Stimulated activated naive B cell treated with anti-CD40 and anti-IgM and Interleukin-4, amounts not matched to agents 10 μg/mL and 1 μg/mL and 100 μg/mL, for 72 hours (primary cell): ENCODE measurements around the gene TNRC6C.

Experiments used
- ATAC-seq, 2 donors: fragments of 150-1000 bp; cut with Tn5 transposase; replicated peaks; 2 replicates each; pipeline ENCODE4 v1.10.0; 2021; ENCODE audit warnings: moderate library complexity in 1 of 2
- DNase-seq: peaks from one replicate; pipeline ENCODE4 v3.0.0; 2021
- H3K27ac Mint-ChIP-seq: one replicate; pipeline ENCODE4 v1.8.0; 2022; ENCODE audit warnings: mild to moderate bottlenecking, mixed read lengths
- H3K27me3 Mint-ChIP-seq, 2 donors: one replicate each; pipeline ENCODE4 v1.8.0; 2022; ENCODE audit warnings: mixed read lengths in 2 of 2
- H3K36me3 Mint-ChIP-seq, 2 donors: one replicate each; pipeline ENCODE4 v1.8.0; 2022; ENCODE audit warnings: mixed read lengths in 2 of 2, mild to moderate bottlenecking in 1 of 2
- H3K4me1 Mint-ChIP-seq, 2 donors: one replicate each; pipeline ENCODE4 v1.8.0; 2022; ENCODE audit warnings: mixed read lengths in 2 of 2, mild to moderate bottlenecking in 1 of 2
- H3K4me3 Mint-ChIP-seq, 2 donors: one replicate each; pipeline ENCODE4 v1.8.0; 2022; ENCODE audit warnings: mild to moderate bottlenecking in 2 of 2, mixed read lengths in 2 of 2, moderate library complexity in 1 of 2
- H3K9me3 Mint-ChIP-seq, 2 donors: one replicate each; pipeline ENCODE4 v1.8.0; 2022; ENCODE audit warnings: mixed read lengths in 2 of 2, mild to moderate bottlenecking in 1 of 2

The TNRC6C gene

GRCh38 chr17:78022425-78022824, 63.9 kb downstream of the TNRC6C start:
- Mint-ChIP-seq H3K9me3 (no peaks in the 10 kb centered on the region), H3K4me3 (no peak overlapping the region), H3K27ac (no peak overlapping the region), H3K4me1 (peaks cover 5 to 8% of the 10 kb centered on the region in 2 donors), H3K27me3 (no peaks in the 10 kb centered on the region), H3K36me3 (peaks cover 0 to 4% of the 10 kb centered on the region in 2 donors)
- ATAC-seq, result no peak
- DNase-seq, result no peak

- peaks cover 5 to 8% of the 10 kb centered on the region in 2 donors for H3K4me1 Mint-ChIP-seq
- no peak overlapping the region for H3K27ac Mint-ChIP-seq
- no peak overlapping the region for H3K4me3 Mint-ChIP-seq
- ATAC-seq (no peak), DNase-seq (no peak)
- no peaks in the 10 kb centered on the region for H3K9me3 Mint-ChIP-seq
- H3K27me3 Mint-ChIP-seq, result no peaks in the 10 kb centered on the region
- peaks cover 0 to 4% of the 10 kb centered on the region in 2 donors for H3K36me3 Mint-ChIP-seq
Observed at GRCh38 chr17:78023042-78023441, 64.5 kb downstream of the TNRC6C start.

- Mint-ChIP-seq H3K27me3 (no peaks in the 10 kb centered on the region), H3K4me3 (no peak overlapping the region), H3K4me1 (no peaks in the 10 kb centered on the region), H3K9me3 (no peaks in the 10 kb centered on the region), H3K36me3 (no peaks in the 10 kb centered on the region), H3K27ac (no peak overlapping the region)
- DNase-seq (no peak), ATAC-seq (no peak)
Observed at GRCh38 chr17:78026381-78026780, 67.9 kb downstream of the TNRC6C start.

DNA sequence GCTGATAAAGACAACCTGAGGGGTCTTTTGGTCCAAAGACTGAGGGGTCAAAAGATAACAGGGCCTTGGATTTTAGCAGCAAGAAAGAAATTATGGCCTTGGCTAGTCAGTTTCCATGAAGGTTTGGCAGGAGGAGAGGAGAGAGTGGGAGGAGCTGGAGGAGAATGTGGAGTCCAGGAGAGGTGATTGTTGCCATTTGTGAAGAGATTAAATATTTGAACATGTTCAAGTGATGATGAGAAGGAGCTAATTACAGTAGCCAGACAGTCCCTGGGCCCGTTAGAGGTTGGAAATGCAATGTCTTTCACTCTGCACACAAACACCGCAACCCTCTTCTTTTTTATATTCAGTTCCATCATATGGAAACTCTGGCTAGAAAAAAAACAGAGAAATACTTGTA, 68.6 kb downstream of the TNRC6C start:
- H3K27me3 Mint-ChIP-seq, result no peaks in the 10 kb centered on the region
- H3K4me3 Mint-ChIP-seq, result no peak overlapping the region
- H3K36me3 Mint-ChIP-seq, result peaks cover 0 to 1% of the 10 kb centered on the region in 2 donors
- DNase-seq, result no peak
- H3K27ac Mint-ChIP-seq, result no peak overlapping the region
- no peak for ATAC-seq
- H3K9me3 Mint-ChIP-seq, result no peaks in the 10 kb centered on the region
- H3K4me1 Mint-ChIP-seq, result no peaks in the 10 kb centered on the region

- ATAC-seq (no peak), DNase-seq (no peak)
- H3K4me1 Mint-ChIP-seq, result no peaks in the 10 kb centered on the region
- H3K27me3 Mint-ChIP-seq, result no peaks in the 10 kb centered on the region
- peaks cover 8 to 16% of the 10 kb centered on the region in 2 donors for H3K36me3 Mint-ChIP-seq
- H3K4me3 Mint-ChIP-seq, result no peak overlapping the region
- H3K27ac Mint-ChIP-seq, result no peak overlapping the region
- no peaks in the 10 kb centered on the region for H3K9me3 Mint-ChIP-seq
Observed at GRCh38 chr17:78029697-78030096, 71.2 kb downstream of the TNRC6C start.

- Mint-ChIP-seq H3K27me3 (no peaks in the 10 kb centered on the region), H3K4me3 (no peak overlapping the region), H3K9me3 (no peaks in the 10 kb centered on the region), H3K27ac (no peak overlapping the region), H3K36me3 (peaks cover 14 to 27% of the 10 kb centered on the region in 2 donors), H3K4me1 (no peaks in the 10 kb centered on the region)
- no peak for ATAC-seq
- DNase-seq, result no peak
Observed at GRCh38 chr17:78031435-78031834, 72.9 kb downstream of the TNRC6C start.

GRCh38 chr17:78032166-78032565, 73.7 kb downstream of the TNRC6C start:
- Mint-ChIP-seq H3K27me3 (no peaks in the 10 kb centered on the region), H3K36me3 (peaks cover 15 to 29% of the 10 kb centered on the region in 2 donors), H3K27ac (no peak overlapping the region), H3K9me3 (no peaks in the 10 kb centered on the region), H3K4me1 (no peaks in the 10 kb centered on the region), H3K4me3 (no peak overlapping the region)
- ATAC-seq, result no peak
- no peak for DNase-seq

DNA sequence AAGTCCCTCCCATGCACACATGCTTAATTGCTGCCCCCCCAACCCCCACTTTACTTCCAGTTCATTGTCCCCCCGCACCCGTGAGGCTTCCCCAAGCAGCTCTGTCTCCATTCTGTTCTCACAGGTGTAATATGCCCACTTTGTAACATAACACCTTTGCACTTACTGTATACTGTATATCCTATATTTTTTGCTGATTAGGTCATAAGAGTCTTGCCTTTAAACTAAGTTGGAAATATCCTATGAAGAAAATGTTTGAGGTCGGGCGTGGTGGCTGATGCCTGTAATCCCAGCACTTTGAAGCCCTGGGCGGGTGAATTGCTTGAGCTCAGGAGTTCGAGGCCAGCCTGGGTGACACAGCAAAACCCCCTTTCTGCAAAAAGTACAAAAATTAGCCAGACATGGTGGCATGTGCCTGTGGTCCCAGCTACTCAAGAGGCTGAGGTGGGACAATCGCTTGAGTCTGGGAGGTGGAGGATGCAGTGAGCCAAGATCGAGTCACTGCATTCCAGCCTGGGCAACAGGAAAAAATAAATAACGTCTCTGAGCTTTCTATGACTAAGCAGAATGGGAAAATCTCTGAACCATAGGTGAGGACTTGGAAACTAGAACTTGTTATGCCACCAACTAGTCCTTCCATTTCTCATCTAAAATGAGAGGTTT, 76.1 kb downstream of the TNRC6C start:
- H3K27ac Mint-ChIP-seq, result peak overlapping the region; percentile 25
- peaks cover 20 to 41% of the 10 kb centered on the region in 2 donors for H3K36me3 Mint-ChIP-seq
- no peaks in the 10 kb centered on the region for H3K4me1 Mint-ChIP-seq
- no peaks in the 10 kb centered on the region for H3K27me3 Mint-ChIP-seq
- no peak overlapping the region for H3K4me3 Mint-ChIP-seq
- no peaks in the 10 kb centered on the region for H3K9me3 Mint-ChIP-seq
- ATAC-seq (no peak), DNase-seq (no peak)

DNA sequence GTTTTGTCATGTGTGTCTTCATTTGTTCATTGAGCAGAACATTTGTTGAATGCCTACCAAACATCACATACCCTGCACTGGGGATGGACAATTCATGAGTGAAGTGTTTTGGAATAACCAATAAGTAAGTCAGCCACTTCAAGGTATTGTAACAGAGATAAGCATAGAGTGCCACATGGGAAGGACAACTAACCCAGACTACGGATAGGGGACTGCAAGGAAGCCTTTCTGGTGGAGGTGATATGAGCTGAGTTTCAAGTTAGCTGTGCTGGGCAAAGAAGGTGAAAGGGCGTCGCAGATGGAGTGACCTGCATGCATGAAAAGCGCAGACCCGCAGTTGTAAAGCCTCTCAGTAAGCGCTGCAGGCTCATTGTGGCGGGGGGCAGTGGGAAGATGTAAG, 78.8 kb downstream of the TNRC6C start:
- no peaks in the 10 kb centered on the region for H3K9me3 Mint-ChIP-seq
- no peak overlapping the region for H3K4me3 Mint-ChIP-seq
- H3K4me1 Mint-ChIP-seq, result peaks cover 0 to 5% of the 10 kb centered on the region in 2 donors
- ATAC-seq (no peak), DNase-seq (no peak)
- H3K27me3 Mint-ChIP-seq, result no peaks in the 10 kb centered on the region
- H3K27ac Mint-ChIP-seq, result no peak overlapping the region
- H3K36me3 Mint-ChIP-seq, result peaks cover 21 to 40% of the 10 kb centered on the region in 2 donors

GRCh38 chr17:78038748-78039288, 80.3 kb downstream of the TNRC6C start:
- Mint-ChIP-seq H3K36me3 (peaks cover 25 to 47% of the 10 kb centered on the region in 2 donors), H3K4me3 (no peak overlapping the region), H3K4me1 (peaks cover 3 to 15% of the 10 kb centered on the region in 2 donors), H3K27me3 (no peaks in the 10 kb centered on the region), H3K9me3 (no peaks in the 10 kb centered on the region), H3K27ac (no peak overlapping the region)
- ATAC-seq (no peak), DNase-seq (no peak)

DNA sequence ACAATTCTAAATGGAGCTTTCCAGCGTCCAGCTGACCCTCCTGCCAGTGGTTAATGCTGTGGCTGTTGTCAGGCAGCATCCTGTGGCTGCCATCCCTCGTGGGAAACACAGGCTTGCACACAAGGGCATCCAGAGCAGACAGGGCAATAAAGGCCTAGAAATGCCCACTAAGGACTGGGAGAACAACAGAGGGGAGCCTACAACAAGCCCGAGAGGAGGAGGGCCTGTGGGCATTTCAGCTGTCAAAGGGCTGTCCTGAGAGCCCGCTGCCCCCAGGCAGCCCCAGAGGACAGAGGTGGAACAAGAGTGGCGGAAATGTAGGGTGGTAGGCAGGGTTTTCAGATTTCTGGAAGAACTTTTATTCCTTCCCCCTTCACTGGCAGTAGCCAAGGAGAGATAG, 81.1 kb downstream of the TNRC6C start:
- H3K27me3 Mint-ChIP-seq, result no peaks in the 10 kb centered on the region
- H3K4me1 Mint-ChIP-seq, result peaks cover 3 to 16% of the 10 kb centered on the region in 2 donors
- no peaks in the 10 kb centered on the region for H3K9me3 Mint-ChIP-seq
- ATAC-seq (no peak), DNase-seq (no peak)
- peaks cover 17 to 42% of the 10 kb centered on the region in 2 donors for H3K36me3 Mint-ChIP-seq
- H3K27ac Mint-ChIP-seq, result peak overlapping the region; percentile 20
- H3K4me3 Mint-ChIP-seq, result no peak overlapping the region

- DNase-seq (peak; percentile 11), ATAC-seq (peak; percentile 84 to 89)
- Mint-ChIP-seq H3K4me3 (peak overlapping the region; percentile 76 to 86), H3K9me3 (no peaks in the 10 kb centered on the region), H3K36me3 (peaks cover 20 to 35% of the 10 kb centered on the region in 2 donors), H3K27ac (peak overlapping the region; percentile 79), H3K4me1 (peaks cover 3 to 21% of the 10 kb centered on the region in 2 donors), H3K27me3 (no peaks in the 10 kb centered on the region)
Observed at GRCh38 chr17:78040440-78041385, 82.2 kb downstream of the TNRC6C start.

DNA sequence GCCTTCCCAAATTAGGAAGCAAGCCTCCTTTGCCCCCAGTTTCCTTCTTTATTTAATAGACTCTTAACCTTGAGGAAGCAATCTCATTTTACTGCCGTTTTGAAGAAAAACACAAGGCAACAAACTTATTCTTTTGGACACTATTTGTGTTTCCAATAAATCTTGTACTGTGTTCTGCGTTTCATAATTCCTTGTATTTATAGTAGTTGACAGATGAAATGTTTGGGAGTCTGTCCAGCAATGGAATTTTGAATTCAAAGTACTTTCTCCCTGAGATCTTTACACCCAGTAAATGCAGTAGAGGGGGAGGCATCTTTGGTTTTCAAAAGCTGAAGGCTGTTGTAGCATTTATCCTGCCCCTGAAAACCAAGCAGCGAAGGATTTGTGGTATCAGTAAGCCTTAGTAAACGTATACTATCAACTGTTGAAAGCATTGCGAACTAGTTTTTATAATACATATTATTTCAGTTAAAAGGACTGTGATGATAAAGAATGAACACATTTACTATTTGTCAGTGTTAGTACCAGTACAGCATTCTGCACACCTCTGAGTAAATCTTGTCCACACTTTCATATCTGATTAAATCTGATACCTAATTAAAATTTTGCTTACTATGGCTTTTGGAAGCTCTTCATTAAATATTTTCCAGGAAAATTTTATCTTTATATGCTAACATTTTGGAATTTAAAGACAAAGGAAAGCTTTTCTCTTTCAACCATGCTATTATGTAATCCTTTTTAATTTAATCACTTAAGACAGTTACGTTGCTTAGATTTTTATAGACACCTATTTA, 83.1 kb downstream of the TNRC6C start:
- H3K36me3 Mint-ChIP-seq, result peaks cover 15 to 31% of the 10 kb centered on the region in 2 donors

DNA sequence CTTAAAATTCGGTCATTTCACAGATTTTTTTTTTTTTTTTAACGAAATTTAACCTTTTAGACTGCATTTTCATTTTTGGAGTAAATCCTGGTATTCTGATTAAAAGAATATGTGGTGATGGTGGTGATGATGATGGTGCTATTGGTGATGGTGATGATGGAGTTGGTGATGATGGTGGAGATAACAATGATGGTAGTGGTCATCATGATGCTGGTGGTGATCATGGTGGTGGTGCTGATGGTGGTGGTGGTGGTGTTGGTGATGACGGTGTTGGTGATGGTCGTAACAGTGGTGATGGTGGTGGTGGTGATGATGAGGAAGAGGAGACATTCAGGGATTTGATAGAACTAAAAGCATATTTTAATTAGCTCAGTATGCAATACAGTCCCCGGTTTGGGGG, 84.0 kb downstream of the TNRC6C start:
- H3K9me3 Mint-ChIP-seq, result no peaks in the 10 kb centered on the region
- no peak overlapping the region for H3K4me3 Mint-ChIP-seq
- DNase-seq (no peak), ATAC-seq (no peak)
- no peaks in the 10 kb centered on the region for H3K27me3 Mint-ChIP-seq
- H3K4me1 Mint-ChIP-seq, result peaks cover 3 to 21% of the 10 kb centered on the region in 2 donors
- H3K36me3 Mint-ChIP-seq, result peaks cover 12 to 28% of the 10 kb centered on the region in 2 donors
- H3K27ac Mint-ChIP-seq, result no peak overlapping the region

More for the DNA sequence above, 83.1 kb downstream of the TNRC6C start:
- H3K27ac Mint-ChIP-seq, result peak overlapping the region; percentile 79
- ATAC-seq, result no peak
- H3K9me3 Mint-ChIP-seq, result no peaks in the 10 kb centered on the region
- DNase-seq, result no peak
- no peaks in the 10 kb centered on the region for H3K27me3 Mint-ChIP-seq
- peak overlapping the region; percentile 76 to 86 for H3K4me3 Mint-ChIP-seq
- H3K4me1 Mint-ChIP-seq, result peaks cover 3 to 21% of the 10 kb centered on the region in 2 donors
